Endometrial microvascular endothelial cells (primary cell): Measurements from ENCODE around the gene YTHDC1. TPM values are rescaled to one million over a fixed set of nuclear protein-coding genes. Genes with fewer than 3 reads are reported as not detected.

Experiments
- in situ Hi-C: cut with HindIII; loops from 2 replicates; pipeline ENCODE4 v1.10.0; 2017; ENCODE audit warnings: low sequenced_read_pairs, low pct_unique_long_range_greater_than_20kb; ENCODE audit errors: inconsistent ontology term
- total RNA-seq: library from RNA; depleted of rRNA; stranded (reverse); fragments of >200 nt; gene quantifications from one replicate; pipeline ENCODE4 v1.2.3, GENCODE V29; 2015; ENCODE audit errors: inconsistent ontology term

Gene YTHDC1
- total RNA-seq, 1 donor from 2014 or later: 35.1 TPM

- in situ Hi-C loops: no loop called here
Measured at GRCh38 chr4:68361146-68361589, 11.3 kb upstream of the YTHDC1 start.

GRCh38 chr4:68360231-68360968 is 10.5 kb upstream of the YTHDC1 start:
- in situ Hi-C loops: no loop called here

GRCh38 chr4:68359508-68359907 is 9.6 kb upstream of the YTHDC1 start:
- in situ Hi-C loops: no loop called here

- in situ Hi-C loops: no loop called here
Measured at GRCh38 chr4:68358988-68359387, 9.1 kb upstream of the YTHDC1 start.

GRCh38 chr4:68352791-68353190 is 2.9 kb upstream of the YTHDC1 start:
- in situ Hi-C loops: no loop called here

- in situ Hi-C loops: no loop called here
Measured at GRCh38 chr4:68349279-68349648, 626 bp downstream of the YTHDC1 start.

- in situ Hi-C loops: no loop called here
Measured at GRCh38 chr4:68348577-68348976, 1.3 kb downstream of the YTHDC1 start.

- in situ Hi-C loops: no loop called here
Measured at GRCh38 chr4:68347845-68348244, 2.0 kb downstream of the YTHDC1 start.

- in situ Hi-C loops: no loop called here
Measured at GRCh38 chr4:68346461-68346860, 3.4 kb downstream of the YTHDC1 start.

- in situ Hi-C loops: no loop called here
Measured at GRCh38 chr4:68344785-68345184, 5.1 kb downstream of the YTHDC1 start.

- in situ Hi-C loops: no loop called here
Measured at GRCh38 chr4:68344049-68344448, 5.8 kb downstream of the YTHDC1 start.

GRCh38 chr4:68342134-68342533 is 7.8 kb downstream of the YTHDC1 start:
- in situ Hi-C loops: no loop called here

- in situ Hi-C loops: no loop called here
Measured at GRCh38 chr4:68338625-68339024, 11.3 kb downstream of the YTHDC1 start.

GRCh38 chr4:68337522-68337921 is 12.4 kb downstream of the YTHDC1 start:
- in situ Hi-C loops: no loop called here

- in situ Hi-C loops: no loop called here
Measured at GRCh38 chr4:68337004-68337403, 12.9 kb downstream of the YTHDC1 start.

GRCh38 chr4:68336530-68336929 is 13.4 kb downstream of the YTHDC1 start:
- in situ Hi-C loops: no loop called here

- in situ Hi-C loops: no loop called here
Measured at GRCh38 chr4:68326141-68326540, 23.7 kb downstream of the YTHDC1 start.

- in situ Hi-C loops: no loop called here
Measured at GRCh38 chr4:68324519-68325262, 25.2 kb downstream of the YTHDC1 start.

GRCh38 chr4:68319040-68319439 is 30.9 kb downstream of the YTHDC1 start:
- in situ Hi-C loops: no loop called here

GRCh38 chr4:68316193-68316969 is 33.5 kb downstream of the YTHDC1 start:
- in situ Hi-C loops: no loop called here
